WERI-Rb-1 (cell line): ENCODE measurements around the gene LAMA5.

ENCODE experiments used
- DNase-seq: peaks from one replicate; pipeline ENCODE4 v3.0.0-alpha.2; 2020
- H3K27ac ChIP-seq: fragments of 250-450 bp; sonication (Bioruptor Pico); 2 replicates; pipeline ENCODE4 v1.5.1; 2020; ENCODE audit warnings: mild to moderate bottlenecking, moderate library complexity
- H3K27me3 ChIP-seq: fragments of 250-450 bp; sonication (Bioruptor Pico); 2 replicates; pipeline ENCODE4 v1.5.1; 2021; ENCODE audit warnings: mild to moderate bottlenecking, low read depth, moderate library complexity; ENCODE audit not compliant: insufficient read depth, severe bottlenecking
- H3K36me3 ChIP-seq: fragments of 250-450 bp; sonication (Bioruptor Pico); 2 replicates; pipeline ENCODE4 v1.5.1; 2020; ENCODE audit warnings: mild to moderate bottlenecking, moderate library complexity
- H3K4me3 ChIP-seq: 2 replicates; pipeline ENCODE4 v1.5.1; 2011; ENCODE audit warnings: low read depth, mild to moderate bottlenecking, control low read depth, low read length
- H3K9me3 ChIP-seq: fragments of 250-450 bp; sonication (Bioruptor Pico); 2 replicates; pipeline ENCODE4 v1.5.1; 2021; ENCODE audit warnings: mild to moderate bottlenecking, moderate library complexity; ENCODE audit not compliant: severe bottlenecking
- CTCF ChIP-seq: IDR thresholded peaks from 2 replicates; pipeline ENCODE4 v1.5.1; 2011; ENCODE audit warnings: low read depth, mild to moderate bottlenecking, control low read depth, inconsistent platforms, low read length

The LAMA5 gene

DNA sequence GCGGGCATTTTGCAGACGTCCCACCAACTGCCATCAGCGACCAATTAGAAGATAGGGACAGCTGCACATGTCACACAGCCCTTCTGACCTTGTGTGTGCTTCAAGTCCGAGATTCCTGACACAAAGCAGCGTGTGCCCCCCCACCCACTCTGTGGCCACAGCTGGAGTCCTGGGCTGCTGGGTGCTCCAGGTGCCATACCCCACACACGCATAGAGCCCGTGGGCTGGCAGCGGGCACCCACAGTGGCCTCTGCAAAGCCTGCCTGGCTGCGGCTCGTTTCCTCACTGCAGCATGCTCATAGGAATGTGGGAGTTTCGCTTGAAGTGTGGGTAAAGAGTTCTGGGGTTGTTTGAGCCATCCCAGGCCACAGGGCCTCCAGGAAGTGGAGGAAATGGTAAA is 66.8 kb downstream of the LAMA5 start:
- TF ChIP-seq CTCF, result no peak
- Histone ChIP-seq H3K9me3 (no peaks in the 10 kb centered on the region), H3K27ac (no peak overlapping the region), H3K4me3 (no peak overlapping the region), H3K27me3 (no peaks in the 10 kb centered on the region), H3K36me3 (peaks cover 25% of the 10 kb centered on the region)
- no peak for DNase-seq

- no peak for TF ChIP-seq CTCF
- Histone ChIP-seq H3K27ac (no peak overlapping the region), H3K4me3 (no peak overlapping the region), H3K9me3 (no peaks in the 10 kb centered on the region), H3K36me3 (peaks cover 19% of the 10 kb centered on the region), H3K27me3 (no peaks in the 10 kb centered on the region)
- DNase-seq, result no peak
Observed at GRCh38 chr20:62299666-62300236, 67.4 kb downstream of the LAMA5 start.

DNA sequence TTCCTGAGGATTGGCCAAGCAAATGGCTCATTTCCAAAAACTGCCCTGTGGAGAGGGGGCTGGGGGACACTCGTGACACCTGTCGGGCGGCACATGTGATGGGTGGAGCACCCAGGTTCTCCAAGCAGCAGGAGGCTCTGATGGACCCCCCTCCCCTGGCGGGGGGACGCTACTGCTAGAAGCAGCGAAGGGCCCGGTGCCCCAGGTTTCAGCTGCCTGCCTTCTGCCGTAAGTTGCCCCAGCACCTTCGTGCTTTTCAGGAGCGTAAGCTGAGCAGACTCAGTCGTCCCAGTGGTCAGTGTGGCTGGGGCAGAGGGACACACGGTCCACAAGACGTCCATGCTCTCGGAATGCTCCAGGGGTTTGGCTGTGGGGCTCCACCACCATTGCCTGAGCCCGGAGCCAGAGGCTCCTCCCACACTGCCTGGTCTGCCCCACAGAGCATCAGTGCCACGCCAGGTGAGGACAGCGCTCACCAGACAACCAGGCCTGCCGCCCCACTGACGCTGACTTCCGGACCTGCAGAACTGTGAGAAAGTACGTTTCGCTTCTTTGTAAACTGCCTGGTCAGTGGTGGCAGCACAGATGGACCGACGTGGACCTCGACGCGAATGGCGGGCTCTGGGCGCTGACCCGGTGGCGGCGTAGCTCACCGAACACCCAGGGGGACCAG is 68.4 kb downstream of the LAMA5 start:
- no peak for TF ChIP-seq CTCF
- Histone ChIP-seq H3K9me3 (no peaks in the 10 kb centered on the region), H3K27ac (no peak overlapping the region), H3K27me3 (no peaks in the 10 kb centered on the region), H3K36me3 (peaks cover 11% of the 10 kb centered on the region; the same call in 1 of the 2 replicates), H3K4me3 (no peak overlapping the region)
- DNase-seq, result no peak

DNA sequence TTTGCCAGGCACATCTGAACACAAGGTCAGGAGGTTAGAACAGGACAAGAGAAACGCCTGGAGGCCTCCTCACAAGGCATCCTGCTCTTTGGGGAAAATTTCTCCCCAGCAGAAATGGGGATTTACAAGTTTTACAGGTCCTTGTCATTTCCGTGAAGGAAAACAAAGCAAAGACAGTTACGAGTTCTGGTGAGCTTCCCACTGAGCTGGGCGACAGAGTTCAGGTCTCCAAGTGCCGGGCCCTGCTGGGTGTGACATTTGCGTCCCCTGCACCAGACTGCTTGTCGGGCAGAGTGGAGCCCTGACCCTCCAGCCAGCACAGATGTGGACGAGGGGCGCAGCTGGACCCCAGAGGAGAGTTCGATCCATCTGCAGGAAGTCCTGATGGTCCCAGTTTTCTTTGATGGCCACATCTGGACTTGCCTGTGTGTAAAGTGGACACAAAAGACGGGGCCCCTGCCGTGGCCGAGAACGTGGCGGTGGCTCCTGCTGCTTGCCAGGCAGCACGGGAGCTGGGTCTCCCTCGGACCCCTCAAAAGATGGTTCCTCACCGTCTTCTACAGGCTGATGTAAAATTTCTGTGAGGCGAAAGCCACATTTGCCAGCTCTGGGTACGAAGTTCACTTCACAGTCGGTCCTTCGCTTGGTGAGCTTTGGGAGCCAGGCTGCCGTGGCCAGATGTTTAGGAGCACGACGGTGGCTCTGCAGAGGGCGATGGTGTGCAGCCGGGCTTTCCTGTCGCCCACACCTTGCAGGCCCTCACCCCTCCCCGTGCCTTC is 69.5 kb downstream of the LAMA5 start:
- Histone ChIP-seq H3K36me3 (peaks cover 14% of the 10 kb centered on the region; the same call in 1 of the 2 replicates), H3K27ac (no peak overlapping the region), H3K4me3 (no peak overlapping the region), H3K9me3 (no peaks in the 10 kb centered on the region), H3K27me3 (no peaks in the 10 kb centered on the region)
- DNase-seq, result no peak
- TF ChIP-seq CTCF, result no peak

GRCh38 chr20:62296724-62297448 is 70.2 kb downstream of the LAMA5 start:
- Histone ChIP-seq H3K36me3 (peaks cover 19% of the 10 kb centered on the region), H3K27ac (no peak overlapping the region)

More at GRCh38 chr20:62296724-62297448, 70.2 kb downstream of the LAMA5 start:
- TF ChIP-seq CTCF, result no peak
- no peak for DNase-seq
- no peaks in the 10 kb centered on the region for H3K9me3 ChIP-seq
- H3K27me3 ChIP-seq, result no peaks in the 10 kb centered on the region
- no peak overlapping the region for H3K4me3 ChIP-seq
